Aorta (tissue), 5 donors: Measurements from ENCODE around the gene ERCC2. TPM values are rescaled to one million over a fixed set of nuclear protein-coding genes. Genes with fewer than 3 reads are reported as not detected.
A peak's percentile ranks its signal among the peaks of the same experiment; 100 is the strongest.

Source experiments
- ATAC-seq: fragments of 200-7000 bp; cut with Tn5 transposase; one replicate; pipeline ENCODE4 v1.9.1; 2022; ENCODE audit warnings: moderate library complexity; ENCODE audit not compliant: low FRiP score
- DNase-seq, 2 donors: peaks; one replicate each; pipeline ENCODE4 v3.0.0-alpha.2; 2020
- H3K27ac ChIP-seq, 2 donors: one replicate each; pipeline ENCODE4 v1.5.1; 2013; ENCODE audit warnings: low read length in 2 of 2, mild to moderate bottlenecking in 2 of 2, moderate library complexity in 2 of 2, control low read depth in 1 of 2, inconsistent platforms in 1 of 2, low read depth in 1 of 2
- H3K27me3 ChIP-seq, 2 donors: one replicate each; pipeline ENCODE4 v1.6.1; 2013; ENCODE audit warnings: control low read depth in 1 of 2, low read length in 1 of 2, mild to moderate bottlenecking in 1 of 2, moderate library complexity in 1 of 2; ENCODE audit not compliant: insufficient read depth in 2 of 2, control insufficient read depth in 1 of 2
- H3K36me3 ChIP-seq, 2 donors: one replicate each; pipeline ENCODE4 v1.6.1; 2013; ENCODE audit warnings: control low read depth in 1 of 2, low read length in 1 of 2, mild to moderate bottlenecking in 1 of 2; ENCODE audit not compliant: insufficient read depth in 2 of 2, control insufficient read depth in 1 of 2
- H3K4me1 ChIP-seq, 2 donors: one replicate each; pipeline ENCODE4 v1.6.1; 2013; ENCODE audit warnings: low read length in 2 of 2, control low read depth in 1 of 2, mild to moderate bottlenecking in 1 of 2, moderate library complexity in 1 of 2; ENCODE audit not compliant: insufficient read depth in 2 of 2, control insufficient read depth in 1 of 2
- H3K4me3 ChIP-seq, 2 donors: one replicate each; pipeline ENCODE4 v1.5.1; 2013; ENCODE audit warnings: low read length in 2 of 2, control low read depth in 1 of 2, mild to moderate bottlenecking in 1 of 2
- H3K9me3 ChIP-seq: one replicate; pipeline ENCODE4 v1.6.1; 2013; ENCODE audit warnings: mild to moderate bottlenecking, low read length; ENCODE audit not compliant: control insufficient read depth
- WGBS, 2 donors: extraction: QIAGEN DNeasy Blood & Tissue Kit; methylation state at CpG; one replicate each; pipeline ENCODE4 v1.1.7; 2013; 5-methylcytosine and 5-hydroxymethylcytosine counted together
- intact Hi-C, 2 donors: fragments of 100-400 bp; cut with DNase I; formaldehyde crosslinking; loops; one replicate each; pipeline versions ENCODE4 v1.14.2 to v1.15.0; 2022
- polyA plus RNA-seq, 2 donors: library from polyadenylated mRNA; stranded (reverse); fragments of 200-250 nt; gene quantifications; one replicate each; pipeline ENCODE4 v1.2.3, GENCODE V29; 2013
- total RNA-seq, 2 donors: library from RNA; stranded (reverse); fragmentation: NEBNext Ultra II Directional; extraction: Animal tissue kit (Norgen Biotek cat#: 25700); gene quantifications; one replicate each; pipeline ENCODE4 v1.2.1, GENCODE V29; 2021
- donor health status: healthy with polysubstance abuse.
- donor health status: Bipolar disorder and iron deficiency.
- donor health status: DM: no; HTN: no; CAD: no.
- donor health status: DM: no; HTN: no; CAD: no.
- donor health status: DM: yes; HTN: yes; CAD: no.

The ERCC2 gene
- total and polyA plus RNA-seq, 4 donors: 5.1 to 27.2 (median 12.7) TPM

DNA sequence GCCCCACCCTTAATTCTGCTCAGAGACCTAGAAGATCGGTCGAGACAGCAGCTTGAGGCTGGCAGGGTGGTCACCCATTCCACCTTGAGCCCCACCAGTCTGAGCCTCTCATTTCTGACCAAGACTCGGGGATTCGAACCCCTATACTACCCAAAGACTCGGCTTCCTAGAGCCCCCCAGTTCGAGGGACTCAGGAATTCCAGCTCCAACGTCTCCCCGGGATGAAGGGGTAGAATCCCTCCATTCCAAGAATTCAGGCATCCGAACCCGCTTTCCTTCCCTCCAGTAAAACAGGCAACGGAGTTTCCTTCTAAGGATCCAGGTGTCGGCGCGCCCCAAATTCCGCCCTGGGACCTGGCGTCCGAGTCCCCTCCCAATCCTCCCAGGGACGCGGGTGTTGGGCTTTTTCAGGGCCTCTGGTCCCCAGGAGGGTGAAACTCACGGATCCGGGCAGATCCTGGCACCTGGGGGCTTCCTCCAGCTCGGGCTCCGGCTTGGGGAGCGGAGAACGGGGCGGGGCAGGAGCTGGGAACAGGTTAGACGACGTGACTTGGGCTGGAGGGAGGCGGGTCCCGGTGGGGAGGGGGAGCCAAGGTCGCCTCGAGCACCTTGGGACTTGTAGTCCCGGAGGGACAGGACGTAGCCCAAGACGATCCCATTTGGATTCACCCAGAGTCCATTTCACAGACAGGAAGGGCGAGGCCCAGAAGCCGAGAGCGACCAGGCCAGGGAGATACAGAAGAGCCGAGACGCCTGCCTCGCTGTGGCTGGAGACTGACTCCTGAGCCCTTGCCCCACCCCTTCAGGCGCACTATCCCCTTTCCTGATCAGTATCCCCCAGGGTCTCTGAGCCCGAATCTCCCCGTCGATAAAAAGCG is 34.4 kb upstream of the ERCC2 start, which contains the start of gene PPP1R13L:
Gene PPP1R13L, minus strand, starts transcription at position 513 of the 878 bp plus-strand sequence. CDS start 6,751 bp downstream, outside the sequence.
- peak within 1 kb of the TSS; percentile 64 to 87 for H3K27ac ChIP-seq
- H3K36me3 ChIP-seq: no peaks in the 10 kb centered on the region
- H3K4me1 ChIP-seq: peaks cover 0 to 4% of the 10 kb centered on the region in 2 donors
- peak; percentile 78 for ATAC-seq
- H3K4me3 ChIP-seq: peak within 1 kb of the TSS; percentile 48 to 61
- intact Hi-C loops: no loop called here
- no peaks in the 10 kb centered on the region for H3K27me3 ChIP-seq
- 1% methylated on average over 42 to 46 of the region's 46 CpGs for WGBS, 2 donors
- no peaks in the 10 kb centered on the region for H3K9me3 ChIP-seq
- DNase-seq: peak; percentile 92

DNA sequence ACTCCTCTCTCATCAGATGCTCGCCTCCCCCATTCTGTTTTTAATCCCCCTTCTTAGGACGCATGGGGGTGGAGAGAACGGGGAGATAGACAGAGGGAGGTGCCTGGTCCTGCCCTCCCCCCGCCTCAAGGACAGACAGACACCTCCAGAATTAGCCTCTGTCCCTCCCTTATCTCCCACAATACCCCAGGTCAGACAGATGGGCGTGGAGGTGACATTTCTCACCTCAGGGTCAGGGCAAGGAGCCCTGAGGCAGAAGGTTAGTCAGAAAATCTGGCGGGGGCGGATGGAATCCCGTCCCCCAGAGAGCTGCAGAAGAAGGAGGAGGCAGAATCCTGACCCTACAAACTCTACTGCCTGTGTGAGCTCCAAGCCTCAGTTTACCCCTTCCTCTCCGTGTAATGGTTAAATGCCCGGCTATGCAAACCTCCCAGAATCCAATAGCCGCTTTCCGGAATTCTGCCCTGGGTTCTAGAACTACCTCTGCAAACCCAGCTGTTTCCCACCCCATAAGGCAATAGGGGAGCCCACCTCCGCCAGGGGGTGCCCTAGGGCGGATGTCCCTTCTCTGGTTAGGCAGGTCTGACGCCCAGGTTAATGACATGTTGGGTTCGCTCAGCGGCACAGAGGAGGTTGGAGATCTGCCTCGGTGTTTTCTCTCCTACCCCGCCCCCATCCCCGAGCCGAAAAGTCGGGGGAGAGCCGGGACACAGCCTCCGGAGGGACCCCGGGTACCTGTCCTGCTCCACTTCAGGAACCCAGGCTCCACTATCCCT is 33.6 kb upstream of the ERCC2 start:
- peaks cover 0 to 4% of the 10 kb centered on the region in 2 donors for H3K4me1 ChIP-seq

GRCh38 chr19:45403272-45403671 is 32.9 kb upstream of the ERCC2 start:
- DNase-seq (no peak), ATAC-seq (no peak)
- H3K4me3 ChIP-seq: no peak overlapping the region
- no peak overlapping the region for H3K27ac ChIP-seq
- peaks cover 0 to 4% of the 10 kb centered on the region in 2 donors for H3K4me1 ChIP-seq
- 26 to 29% methylated on average over 4 of the region's 4 CpGs for WGBS, 2 donors
- intact Hi-C loops: no loop called here
- no peaks in the 10 kb centered on the region for H3K9me3 ChIP-seq
- no peaks in the 10 kb centered on the region for H3K36me3 ChIP-seq
- H3K27me3 ChIP-seq: no peaks in the 10 kb centered on the region

More for the DNA sequence above, 33.6 kb upstream of the ERCC2 start:
- DNase-seq: peak; percentile 70 to 86
- H3K36me3 ChIP-seq: no peaks in the 10 kb centered on the region
- no peaks in the 10 kb centered on the region for H3K27me3 ChIP-seq
- no peak overlapping the region for H3K27ac ChIP-seq
- no peaks in the 10 kb centered on the region for H3K9me3 ChIP-seq
- no peak for ATAC-seq
- peak overlapping the region; percentile 45 to 61 for H3K4me3 ChIP-seq
- intact Hi-C loops: no loop called here
- 14 to 15% methylated on average over 25 of the region's 25 CpGs for WGBS, 2 donors

DNA sequence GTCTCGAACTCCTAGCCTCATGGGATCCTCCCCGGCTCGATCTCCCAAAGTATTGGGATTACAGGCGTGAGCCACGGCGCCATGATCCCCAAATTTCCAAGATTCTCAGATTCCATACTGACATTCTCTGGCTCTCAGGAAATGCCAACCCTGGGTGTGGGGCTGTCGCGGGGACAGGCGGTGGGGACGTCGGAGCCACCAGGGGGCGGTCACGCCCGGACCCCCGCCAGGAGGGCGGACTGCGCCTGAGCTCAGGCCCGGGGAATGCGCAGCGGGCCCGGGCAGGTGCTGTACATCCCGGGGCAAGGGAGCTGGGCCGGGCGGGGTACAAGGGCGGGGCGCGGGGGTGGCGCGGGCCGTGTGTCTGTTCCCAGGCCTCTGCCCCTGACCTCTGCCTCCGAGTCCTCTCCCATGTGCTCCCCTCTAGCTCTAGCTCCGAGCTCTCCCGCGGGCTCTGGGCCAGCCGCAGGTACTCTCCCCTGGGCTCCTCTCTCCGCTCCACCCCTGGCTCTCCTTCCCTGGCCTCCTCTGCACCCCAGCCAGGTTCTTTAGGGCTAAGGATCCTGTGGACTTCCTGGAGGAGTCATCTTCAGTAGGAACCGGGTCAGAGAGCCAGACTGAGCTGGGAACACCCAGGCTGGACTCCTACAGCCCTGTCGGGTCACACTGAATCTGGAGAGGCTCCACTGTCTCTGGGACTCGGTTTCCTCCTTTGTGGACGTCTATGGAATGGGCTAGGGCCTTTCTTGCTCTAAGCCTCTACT is 32.1 kb upstream of the ERCC2 start:
- H3K4me1 ChIP-seq: peaks cover 0 to 4% of the 10 kb centered on the region in 2 donors
- ATAC-seq: no peak
- H3K9me3 ChIP-seq: no peaks in the 10 kb centered on the region
- H3K27ac ChIP-seq: no peak overlapping the region
- WGBS, 2 donors: 40 to 42% methylated on average over 31 to 40 of the region's 40 CpGs
- intact Hi-C loops: no loop called here
- H3K27me3 ChIP-seq: no peaks in the 10 kb centered on the region
- no peaks in the 10 kb centered on the region for H3K36me3 ChIP-seq
- no peak overlapping the region for H3K4me3 ChIP-seq
- peak in 1 of 2 donors; percentile 82 for DNase-seq

GRCh38 chr19:45401815-45402214 is 31.4 kb upstream of the ERCC2 start:
- Histone ChIP-seq H3K4me3 (no peak overlapping the region), H3K9me3 (no peaks in the 10 kb centered on the region), H3K27ac (no peak overlapping the region), H3K36me3 (no peaks in the 10 kb centered on the region), H3K27me3 (no peaks in the 10 kb centered on the region), H3K4me1 (peaks cover 0 to 4% of the 10 kb centered on the region in 2 donors)
- intact Hi-C loops: no loop called here
- WGBS, 2 donors: 89 to 91% methylated on average over 6 of the region's 6 CpGs
- ATAC-seq (no peak), DNase-seq (no peak)

- no peak overlapping the region for H3K27ac ChIP-seq
- WGBS, 2 donors: 87 to 95% methylated on average over 6 of the region's 6 CpGs
- H3K36me3 ChIP-seq: no peaks in the 10 kb centered on the region
- H3K4me1 ChIP-seq: peaks cover 0 to 4% of the 10 kb centered on the region in 2 donors
- DNase-seq: no peak
- no peak for ATAC-seq
- H3K9me3 ChIP-seq: no peaks in the 10 kb centered on the region
- intact Hi-C loops: no loop called here
- H3K27me3 ChIP-seq: no peaks in the 10 kb centered on the region
- no peak overlapping the region for H3K4me3 ChIP-seq
These were observed 29.8 kb upstream of the ERCC2 start for GRCh38 chr19:45400192-45400591.

- Histone ChIP-seq H3K36me3 (peaks cover 0 to 1% of the 10 kb centered on the region in 2 donors), H3K27ac (no peak overlapping the region), H3K27me3 (no peaks in the 10 kb centered on the region), H3K4me3 (no peak overlapping the region), H3K9me3 (no peaks in the 10 kb centered on the region), H3K4me1 (no peaks in the 10 kb centered on the region)
- 80 to 81% methylated on average over 58 to 59 of the region's 59 CpGs for WGBS, 2 donors
- no peak for ATAC-seq
- intact Hi-C loops: no loop called here
- DNase-seq: no peak
These were observed 25.6 kb upstream of the ERCC2 start for GRCh38 chr19:45395821-45396617.
